OCI-LY1 (cell line): ENCODE results near the gene SHFL.

Source experiments
- H2AFZ ChIP-seq: fragments of 200-600 bp; sonication (generic), shearing (Covaris generic); 2 replicates; pipeline ENCODE4 v1.6.0; 2014; ENCODE audit warnings: antibody characterized with exemption, mild to moderate bottlenecking, low read length
- H3F3A ChIP-seq: fragments of 200-600 bp; sonication (generic), shearing (Covaris generic); 2 replicates; pipeline ENCODE4 v1.6.0; 2014; ENCODE audit warnings: mild to moderate bottlenecking, antibody characterized with exemption, low read length, moderate library complexity; ENCODE audit not compliant: insufficient read depth
- H3K27ac ChIP-seq: fragments of 200-600 bp; sonication (generic); 2 replicates; pipeline ENCODE4 v1.5.1; 2014; ENCODE audit warnings: low read length, mixed run types, mild to moderate bottlenecking, low read depth; ENCODE audit not compliant: poor library complexity, severe bottlenecking
- H3K27me3 ChIP-seq: fragments of 200-600 bp; sonication (generic); 2 replicates; pipeline ENCODE4 v1.6.0; 2014; ENCODE audit warnings: antibody characterized with exemption, mild to moderate bottlenecking, low read length, moderate library complexity; ENCODE audit not compliant: insufficient read depth
- H3K36me3 ChIP-seq: fragments of 200-600 bp; sonication (generic); 2 replicates; pipeline ENCODE4 v1.6.1; 2014; ENCODE audit warnings: mild to moderate bottlenecking, antibody characterized with exemption, low read length, moderate library complexity, mixed read lengths; ENCODE audit not compliant: insufficient read depth
- H3K4me1 ChIP-seq: fragments of 200-600 bp; sonication (generic); 2 replicates; pipeline ENCODE4 v1.5.1; 2014; ENCODE audit warnings: mild to moderate bottlenecking, low read length, moderate library complexity; ENCODE audit not compliant: insufficient read depth, severe bottlenecking
- H3K4me2 ChIP-seq: fragments of 200-600 bp; sonication (generic), shearing (Covaris generic); 2 replicates; pipeline ENCODE4 v1.6.1; 2014; ENCODE audit warnings: low read length
- H3K4me3 ChIP-seq: fragments of 200-600 bp; sonication (generic); 2 replicates; pipeline ENCODE4 v1.5.1; 2014; ENCODE audit warnings: low read length, low read depth, mild to moderate bottlenecking, mixed read lengths; ENCODE audit not compliant: poor library complexity, severe bottlenecking
- H3K79me2 ChIP-seq: fragments of 200-600 bp; shearing (Covaris generic); 2 replicates; pipeline ENCODE4 v1.6.1; 2016; ENCODE audit warnings: mixed run types, low read length, mixed read lengths; ENCODE audit not compliant: insufficient read depth
- H3K9ac ChIP-seq: fragments of 200-600 bp; sonication (generic), shearing (Covaris generic); 2 replicates; pipeline ENCODE4 v1.6.1; 2014; ENCODE audit warnings: mild to moderate bottlenecking, low read length, mixed read lengths
- H3K9me2 ChIP-seq: fragments of 200-600 bp; sonication (generic), shearing (Covaris generic); 2 replicates; pipeline ENCODE4 v1.6.1; 2014; ENCODE audit warnings: low read depth, mild to moderate bottlenecking, low read length, mixed read lengths
- H3K9me3 ChIP-seq: fragments of 200-600 bp; shearing (Covaris generic); 2 replicates; pipeline ENCODE4 v1.6.1; 2014; ENCODE audit warnings: low read length, mixed read lengths
- H4K20me1 ChIP-seq: fragments of 200-600 bp; sonication (generic), shearing (Covaris generic); 2 replicates; pipeline ENCODE4 v1.6.0; 2016; ENCODE audit warnings: mild to moderate bottlenecking, low read length; ENCODE audit not compliant: insufficient read depth
- EZH2 ChIP-seq: fragments of 200-600 bp; sonication (generic), shearing (Covaris generic); IDR thresholded peaks from 2 replicates; pipeline ENCODE4 v1.8.0; 2017; ENCODE audit warnings: borderline replicate concordance, mixed run types, mild to moderate bottlenecking, antibody characterized with exemption, low read length, moderate library complexity, mixed read lengths
- TF ChIP-seq, protein P1 (sequence below): fragments of 200-600 bp; sonication (generic), shearing (Covaris generic); IDR thresholded peaks from 2 replicates; pipeline ENCODE4 v1.5.1; 2017; ENCODE audit warnings: mild to moderate bottlenecking, antibody characterized with exemption, low read length, moderate library complexity, mixed read lengths

SHFL gene

DNA sequence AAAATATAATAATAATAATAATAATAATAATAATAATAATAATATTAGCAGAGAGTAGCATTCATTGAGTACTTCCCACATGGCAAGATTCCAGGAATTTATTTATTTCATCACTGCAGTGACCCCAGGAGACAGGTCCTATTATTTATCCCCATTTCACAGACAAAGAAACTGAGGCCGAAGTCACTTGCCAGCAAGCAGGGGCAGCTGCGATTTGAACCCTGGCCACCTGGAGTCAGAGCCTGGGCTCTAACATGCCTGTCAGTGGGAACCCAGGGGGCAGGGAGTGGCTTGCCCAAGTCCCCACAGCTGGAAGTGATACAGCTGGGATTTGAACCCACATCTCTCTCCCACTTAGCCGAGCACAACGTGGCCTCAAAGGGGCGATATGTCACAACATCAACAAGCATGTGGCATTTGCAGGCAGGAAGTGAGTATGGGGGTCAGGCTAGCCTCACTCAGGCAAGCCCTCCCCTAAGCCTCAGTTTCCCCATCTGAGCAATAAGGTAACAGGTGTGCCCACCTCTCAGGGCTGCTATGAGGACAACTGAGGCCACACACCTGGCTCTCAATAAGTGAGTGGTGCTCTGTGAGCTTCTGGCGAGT is 2.9 kb downstream of the SHFL start:
- Histone ChIP-seq H3K79me2 (no peaks in the 10 kb centered on the region), H3K9me2 (no peaks in the 10 kb centered on the region), H3K4me1 (peaks cover 15% of the 10 kb centered on the region), H3F3A (no peaks in the 10 kb centered on the region; the same call in 1 of the 2 replicates), H2AFZ (no peak overlapping the region), H3K4me3 (no peak overlapping the region), H3K27ac (no peak overlapping the region), H3K9ac (no peak overlapping the region), H3K4me2 (no peak overlapping the region), H3K9me3 (no peaks in the 10 kb centered on the region), H3K27me3 (no peaks in the 10 kb centered on the region), H3K36me3 (peaks cover 45% of the 10 kb centered on the region), H4K20me1 (no peaks in the 10 kb centered on the region)
- TF ChIP-seq EZH2 = no peak
- TF ChIP-seq, protein P1, sequence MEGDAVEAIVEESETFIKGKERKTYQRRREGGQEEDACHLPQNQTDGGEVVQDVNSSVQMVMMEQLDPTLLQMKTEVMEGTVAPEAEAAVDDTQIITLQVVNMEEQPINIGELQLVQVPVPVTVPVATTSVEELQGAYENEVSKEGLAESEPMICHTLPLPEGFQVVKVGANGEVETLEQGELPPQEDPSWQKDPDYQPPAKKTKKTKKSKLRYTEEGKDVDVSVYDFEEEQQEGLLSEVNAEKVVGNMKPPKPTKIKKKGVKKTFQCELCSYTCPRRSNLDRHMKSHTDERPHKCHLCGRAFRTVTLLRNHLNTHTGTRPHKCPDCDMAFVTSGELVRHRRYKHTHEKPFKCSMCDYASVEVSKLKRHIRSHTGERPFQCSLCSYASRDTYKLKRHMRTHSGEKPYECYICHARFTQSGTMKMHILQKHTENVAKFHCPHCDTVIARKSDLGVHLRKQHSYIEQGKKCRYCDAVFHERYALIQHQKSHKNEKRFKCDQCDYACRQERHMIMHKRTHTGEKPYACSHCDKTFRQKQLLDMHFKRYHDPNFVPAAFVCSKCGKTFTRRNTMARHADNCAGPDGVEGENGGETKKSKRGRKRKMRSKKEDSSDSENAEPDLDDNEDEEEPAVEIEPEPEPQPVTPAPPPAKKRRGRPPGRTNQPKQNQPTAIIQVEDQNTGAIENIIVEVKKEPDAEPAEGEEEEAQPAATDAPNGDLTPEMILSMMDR = no peak

DNA sequence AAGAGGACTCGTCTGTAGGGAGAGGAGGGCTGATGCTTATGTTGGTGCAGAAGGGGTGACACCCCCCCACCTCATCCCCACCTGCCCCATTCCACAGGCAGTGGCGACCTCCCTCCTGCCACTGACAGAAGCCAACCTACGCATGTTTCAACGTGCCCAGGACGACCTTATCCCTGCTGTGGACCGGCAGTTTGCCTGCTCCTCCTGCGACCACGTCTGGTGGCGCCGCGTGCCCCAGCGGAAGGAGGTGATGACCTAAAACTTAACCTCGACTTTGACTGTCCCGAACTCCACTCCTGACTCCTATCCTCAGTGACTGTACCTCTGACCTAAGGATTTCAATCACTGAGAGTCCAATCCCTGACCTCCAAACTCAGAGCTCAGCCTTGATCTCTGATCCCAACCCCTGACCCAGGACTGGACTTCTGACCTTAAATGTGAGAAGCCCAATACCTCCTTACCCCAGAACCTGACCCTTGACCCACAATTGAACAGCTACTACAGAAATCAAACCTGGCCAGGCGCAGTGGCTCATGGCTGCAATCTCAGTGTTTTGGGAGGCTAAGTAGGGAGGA is 3.8 kb downstream of the SHFL start:
- Histone ChIP-seq H3K9me2 (no peaks in the 10 kb centered on the region), H3K79me2 (no peaks in the 10 kb centered on the region), H3K36me3 (peaks cover 45% of the 10 kb centered on the region), H3K4me3 (no peak overlapping the region), H4K20me1 (no peaks in the 10 kb centered on the region), H3K9ac (no peak overlapping the region), H3K4me1 (peaks cover 15% of the 10 kb centered on the region), H3K9me3 (no peaks in the 10 kb centered on the region), H3F3A (no peaks in the 10 kb centered on the region; the same call in 1 of the 2 replicates), H3K27me3 (no peaks in the 10 kb centered on the region), H3K4me2 (no peak overlapping the region), H3K27ac (no peak overlapping the region), H2AFZ (no peak overlapping the region)
- no peak for TF ChIP-seq EZH2
- TF ChIP-seq, protein P1 = no peak

DNA sequence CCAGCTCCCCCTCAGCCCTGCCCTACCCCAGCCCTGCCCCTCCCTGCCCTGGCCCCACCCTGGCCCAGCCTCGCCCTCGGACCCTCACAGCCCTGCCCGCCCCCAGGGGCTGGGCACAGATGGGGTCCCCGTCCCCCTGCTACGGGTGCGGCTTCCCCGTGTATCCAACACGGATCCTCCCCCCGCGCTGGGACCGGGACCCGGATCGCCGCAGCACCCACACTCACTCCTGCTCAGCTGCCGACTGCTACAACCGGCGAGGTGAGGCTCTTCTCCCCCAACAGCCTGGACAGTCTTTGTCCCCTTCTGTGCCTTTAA is 5.2 kb downstream of the SHFL start:
- H3K9me3 ChIP-seq = no peaks in the 10 kb centered on the region
- H3K9ac ChIP-seq = no peak overlapping the region
- no peaks in the 10 kb centered on the region; the same call in 1 of the 2 replicates for H3F3A ChIP-seq
- H4K20me1 ChIP-seq = no peaks in the 10 kb centered on the region
- H3K36me3 ChIP-seq = peaks cover 45% of the 10 kb centered on the region
- H3K27me3 ChIP-seq = no peaks in the 10 kb centered on the region
- H3K4me1 ChIP-seq = peaks cover 18% of the 10 kb centered on the region
- H3K4me2 ChIP-seq = no peak overlapping the region
- TF ChIP-seq, protein P1 = no peak
- no peak for TF ChIP-seq EZH2
- no peak overlapping the region for H2AFZ ChIP-seq
- H3K27ac ChIP-seq = no peak overlapping the region
- no peaks in the 10 kb centered on the region for H3K9me2 ChIP-seq
- no peaks in the 10 kb centered on the region for H3K79me2 ChIP-seq
- H3K4me3 ChIP-seq = no peak overlapping the region
